Esophagus muscularis mucosa (tissue), 3 donors: ENCODE results near the gene SLC25A23.

Source experiments
- CTCF ChIP-seq, 3 experiments: fragments of 200-600 bp in 2 of 3; fragments of 450-650 bp in 1 of 3; sonication (generic) in 2 of 3; IDR thresholded peaks; one replicate each; pipeline ENCODE4 v1.5.1; 2017 to 2019; ENCODE audit warnings: antibody characterized with exemption in 3 of 3, mild to moderate bottlenecking in 2 of 3, moderate library complexity in 1 of 3
- POLR2A ChIP-seq: fragments of 450-650 bp; IDR thresholded peaks from one replicate; pipeline ENCODE4 v1.6.1; 2017; ENCODE audit warnings: antibody characterized with exemption, moderate library complexity, mild to moderate bottlenecking, low read depth

GRCh38 chr19:6453951-6454565 lies 5.5 kb downstream of the SLC25A23 start:
- no peak for TF ChIP-seq CTCF (IDR thresholded peaks at IDR 0.05)
- TF ChIP-seq POLR2A, result no peak
